Activated CD8-positive, alpha-beta memory T cell treated with anti-CD3 and anti-CD28 coated beads, Interleukin-2, amount 50 U/mL, for 4 hours (primary cell): ENCODE results near the gene LRRTM3.

Experiments used
- DNase-seq: peaks from one replicate; pipeline ENCODE4 v3.0.0-alpha.2; 2020

LRRTM3 gene

DNA sequence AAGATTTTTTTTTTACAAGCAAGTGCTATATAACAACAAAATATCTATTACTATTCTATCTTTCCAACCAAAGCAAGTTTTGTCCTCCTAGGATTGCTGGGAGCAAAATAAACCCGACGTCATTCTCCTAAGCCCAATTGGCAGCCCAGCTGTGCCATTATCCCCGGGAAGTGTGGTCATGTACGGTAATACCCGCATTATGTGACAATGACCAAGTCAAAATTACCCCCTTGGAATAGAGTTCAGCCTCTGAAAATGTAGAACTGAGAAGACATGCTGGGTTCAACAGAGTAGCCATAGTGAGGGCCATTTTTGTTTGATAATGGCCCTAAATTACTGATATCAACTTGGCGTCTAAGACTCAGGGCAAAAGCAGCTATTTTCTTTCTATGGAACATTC, 215.5 kb downstream of the LRRTM3 start:
- no peak for DNase-seq

DNA sequence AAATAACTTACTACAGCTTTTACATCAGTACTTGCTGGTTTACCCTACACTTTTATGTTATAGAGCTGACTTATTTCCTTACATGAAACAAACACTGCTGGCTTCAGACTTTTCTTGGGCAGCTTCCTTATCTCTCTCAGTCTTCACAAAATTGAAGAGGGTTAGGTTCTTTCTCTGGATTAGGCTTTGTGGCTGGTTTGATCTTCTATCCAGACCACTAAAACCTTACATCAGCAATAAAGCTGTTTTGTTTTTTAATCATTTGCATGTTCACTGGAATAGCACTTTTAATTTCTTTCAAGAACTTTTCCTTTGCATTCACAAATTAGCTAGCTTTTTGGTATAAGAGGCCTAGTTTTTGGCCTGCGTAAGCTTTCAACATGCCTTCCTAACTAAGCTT, 218.7 kb downstream of the LRRTM3 start:
- no peak for DNase-seq
